ENCODE results near the gene ABCA4. TPM values are rescaled to one million over a fixed set of nuclear protein-coding genes. Genes with fewer than 3 reads are reported as not detected.

Gene ABCA4
- total RNA-seq, 2 donors from 2014 or later: not detected

DNA sequence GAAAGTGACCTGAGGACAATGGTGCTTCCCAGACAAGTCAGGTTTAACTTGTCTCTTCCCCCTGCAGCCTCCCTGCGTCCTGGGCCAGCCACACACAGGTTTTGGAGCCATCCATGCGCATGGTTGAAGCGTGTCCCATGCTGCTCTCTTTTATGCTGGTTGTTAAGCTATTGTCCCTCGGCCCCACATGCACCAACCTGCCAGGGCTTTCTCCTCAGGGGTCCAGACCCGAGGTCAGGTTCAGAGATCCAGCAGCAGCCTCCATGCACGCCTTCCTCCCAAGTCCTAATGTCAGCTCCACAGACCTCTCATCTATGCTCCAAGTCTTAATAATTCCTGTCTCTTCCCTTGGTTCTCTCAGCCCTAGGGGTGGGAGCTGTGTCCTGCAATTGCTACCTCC, 1.6 kb downstream of the ABCA4 start:
- DNase-seq (no peak), ATAC-seq (no peak)
- Mint-ChIP-seq H3K4me1 (no peaks in the 10 kb centered on the region), H3K36me3 (ENCODE audit: low read depth) (no peaks in the 10 kb centered on the region), H3K27me3 (peaks cover 35% of the 10 kb centered on the region), H3K27ac (no peak overlapping the region), H3K4me3 (no peak overlapping the region)
- H3K9me3 ChIP-seq (ENCODE audit: control insufficient read depth, low read length, poor library complexity, severe bottlenecking): no peaks in the 10 kb centered on the region

DNA sequence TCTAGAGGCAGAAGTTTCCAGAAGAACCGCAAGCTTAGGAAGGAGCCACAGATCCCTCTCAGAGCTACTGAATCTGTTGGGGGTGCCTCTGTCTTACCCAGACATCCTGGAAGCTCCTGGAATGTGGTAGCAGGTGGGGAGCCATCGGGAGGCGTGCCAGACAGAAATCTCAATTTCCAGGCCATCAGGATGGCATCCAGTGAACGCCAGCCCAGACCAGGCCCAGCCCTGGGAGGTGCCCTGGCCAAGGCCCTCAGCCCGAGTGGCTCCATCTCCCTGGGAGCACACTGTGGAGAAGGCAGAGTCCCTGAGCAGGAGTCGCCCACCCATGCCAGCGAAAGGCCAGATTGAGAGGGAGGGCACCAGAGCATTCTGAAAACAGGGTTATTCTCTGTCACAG, 2.5 kb downstream of the ABCA4 start:
- H3K27ac Mint-ChIP-seq: no peak overlapping the region
- ATAC-seq (no peak), DNase-seq (no peak)
- no peaks in the 10 kb centered on the region for H3K4me1 Mint-ChIP-seq
- no peaks in the 10 kb centered on the region for H3K9me3 ChIP-seq (ENCODE audit: control insufficient read depth, low read length, poor library complexity, severe bottlenecking)
- no peak overlapping the region for H3K4me3 Mint-ChIP-seq
- peaks cover 42% of the 10 kb centered on the region for H3K27me3 Mint-ChIP-seq
- no peaks in the 10 kb centered on the region for H3K36me3 Mint-ChIP-seq (ENCODE audit: low read depth)

DNA sequence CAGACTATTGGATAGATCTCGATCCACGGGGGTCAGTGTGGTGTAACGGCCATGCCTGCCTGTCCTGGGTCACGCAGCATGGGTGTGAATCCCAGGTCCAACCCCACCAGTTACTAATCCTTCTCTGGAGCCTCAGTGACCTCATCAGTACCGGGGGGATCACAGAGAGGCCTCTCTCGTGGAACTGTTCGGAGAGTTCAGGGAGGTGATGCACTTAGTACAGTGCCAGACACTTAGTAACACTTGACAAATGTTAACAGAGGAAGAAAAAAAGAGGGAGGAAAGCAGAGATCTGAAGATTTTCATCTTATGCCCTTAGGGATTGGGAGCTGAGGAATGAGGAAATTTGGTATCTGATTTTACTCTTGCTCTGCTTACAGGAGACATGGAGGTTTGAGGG, 2.9 kb downstream of the ABCA4 start:
- Mint-ChIP-seq H3K36me3 (ENCODE audit: low read depth) (no peaks in the 10 kb centered on the region), H3K4me1 (no peaks in the 10 kb centered on the region), H3K4me3 (no peak overlapping the region), H3K27ac (no peak overlapping the region), H3K27me3 (peaks cover 44% of the 10 kb centered on the region)
- no peak for ATAC-seq
- no peak for DNase-seq
- H3K9me3 ChIP-seq (ENCODE audit: control insufficient read depth, low read length, poor library complexity, severe bottlenecking): no peaks in the 10 kb centered on the region

DNA sequence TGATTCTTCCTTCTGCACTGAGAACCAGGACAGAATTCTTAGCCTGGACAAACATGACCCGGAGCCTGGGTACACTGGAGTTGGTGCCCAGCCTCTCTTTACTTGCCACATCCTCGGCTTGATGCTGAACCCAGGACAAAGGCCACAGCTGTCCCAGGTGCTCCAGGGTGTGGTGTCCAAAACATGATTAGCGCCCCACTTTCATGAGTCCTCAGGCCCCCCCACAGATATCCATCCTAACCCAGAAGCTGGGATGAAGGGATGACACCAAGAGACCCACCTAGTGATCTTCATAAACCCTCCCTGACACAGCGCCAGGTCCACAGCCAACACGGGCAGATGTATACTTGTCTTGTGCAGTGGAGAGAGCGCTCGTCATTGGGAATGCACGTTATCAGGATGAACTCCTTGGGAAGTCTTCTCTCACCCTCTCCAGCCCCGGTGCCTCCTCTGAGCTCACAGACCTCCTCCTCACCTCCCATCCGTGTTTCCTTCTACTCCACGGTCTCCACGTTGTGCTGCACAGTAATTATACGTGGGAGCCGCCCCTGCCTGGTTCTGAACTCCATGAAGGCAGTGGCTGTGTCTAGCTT, 3.6 kb downstream of the ABCA4 start:
- H3K9me3 ChIP-seq (ENCODE audit: control insufficient read depth, low read length, poor library complexity, severe bottlenecking): no peaks in the 10 kb centered on the region
- Mint-ChIP-seq H3K27ac (no peak overlapping the region), H3K4me1 (no peaks in the 10 kb centered on the region), H3K36me3 (ENCODE audit: low read depth) (no peaks in the 10 kb centered on the region), H3K4me3 (no peak overlapping the region), H3K27me3 (peaks cover 44% of the 10 kb centered on the region)
- DNase-seq (no peak), ATAC-seq (no peak)

DNA sequence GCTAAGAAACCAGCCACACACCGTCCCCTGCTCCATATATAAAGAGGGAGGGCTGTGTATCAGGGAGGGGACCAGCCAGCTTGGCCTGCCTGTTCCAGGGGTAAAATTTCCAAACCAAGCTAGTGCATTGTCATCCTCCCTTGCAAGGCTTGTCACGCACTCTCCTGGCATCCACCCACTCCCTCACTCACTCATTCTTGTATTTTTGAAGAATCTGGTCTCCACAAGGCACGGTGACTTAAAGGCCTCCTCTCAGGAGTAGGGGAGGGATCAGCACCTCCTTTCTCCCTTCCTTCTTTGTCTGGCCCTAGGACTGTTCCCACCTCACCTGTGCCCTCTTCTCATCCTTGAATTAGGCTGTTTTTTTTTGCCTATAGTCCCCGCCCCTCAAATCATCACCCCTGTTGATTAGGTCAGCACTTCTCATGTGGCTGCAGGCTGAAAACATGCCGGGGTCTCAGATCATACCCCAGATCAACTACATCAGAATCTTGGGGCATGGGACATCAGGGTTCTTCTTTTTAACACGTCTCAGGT, 5.0 kb downstream of the ABCA4 start:
- peaks cover 53% of the 10 kb centered on the region for H3K27me3 Mint-ChIP-seq
- H3K4me1 Mint-ChIP-seq: no peaks in the 10 kb centered on the region
- H3K27ac Mint-ChIP-seq: no peak overlapping the region
- H3K9me3 ChIP-seq (ENCODE audit: control insufficient read depth, low read length, poor library complexity, severe bottlenecking): no peaks in the 10 kb centered on the region
- DNase-seq (no peak), ATAC-seq (no peak)
- H3K36me3 Mint-ChIP-seq (ENCODE audit: low read depth): no peaks in the 10 kb centered on the region
- no peak overlapping the region for H3K4me3 Mint-ChIP-seq

DNA sequence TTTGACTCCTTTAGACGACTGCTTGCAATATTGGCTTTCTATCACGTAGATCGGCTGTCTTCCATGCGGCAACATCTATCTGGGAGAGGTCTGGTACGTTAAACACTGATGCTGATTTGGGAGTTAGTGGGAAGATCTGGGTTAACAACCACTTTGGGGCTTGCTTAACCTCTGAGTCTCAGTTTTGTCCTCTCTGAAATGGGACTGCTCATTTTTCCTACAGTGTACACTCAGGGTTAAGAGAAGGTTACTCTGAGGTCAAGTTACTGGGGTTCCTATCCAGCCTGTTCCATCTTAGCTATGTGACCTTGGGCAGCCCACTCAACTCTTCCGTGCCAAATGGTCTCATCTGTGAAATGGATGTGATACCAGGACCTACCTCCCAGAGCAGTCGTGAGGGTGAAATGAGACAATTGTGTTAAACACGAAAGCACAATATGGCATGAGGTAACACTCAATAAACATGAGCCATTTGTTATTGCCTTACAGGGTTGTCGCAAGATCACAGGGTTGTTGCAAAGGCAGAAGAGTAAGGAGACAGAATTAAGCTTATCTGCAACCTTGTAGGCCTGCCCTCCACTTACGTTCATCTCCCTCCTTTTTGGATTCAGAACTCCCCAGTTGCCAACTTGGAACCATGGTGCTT, 5.6 kb downstream of the ABCA4 start:
- Mint-ChIP-seq H3K27ac (no peak overlapping the region), H3K27me3 (peaks cover 53% of the 10 kb centered on the region), H3K36me3 (ENCODE audit: low read depth) (no peaks in the 10 kb centered on the region), H3K4me1 (no peaks in the 10 kb centered on the region), H3K4me3 (no peak overlapping the region)
- H3K9me3 ChIP-seq (ENCODE audit: control insufficient read depth, low read length, poor library complexity, severe bottlenecking): no peaks in the 10 kb centered on the region
- ATAC-seq: no peak
- no peak for DNase-seq

DNA sequence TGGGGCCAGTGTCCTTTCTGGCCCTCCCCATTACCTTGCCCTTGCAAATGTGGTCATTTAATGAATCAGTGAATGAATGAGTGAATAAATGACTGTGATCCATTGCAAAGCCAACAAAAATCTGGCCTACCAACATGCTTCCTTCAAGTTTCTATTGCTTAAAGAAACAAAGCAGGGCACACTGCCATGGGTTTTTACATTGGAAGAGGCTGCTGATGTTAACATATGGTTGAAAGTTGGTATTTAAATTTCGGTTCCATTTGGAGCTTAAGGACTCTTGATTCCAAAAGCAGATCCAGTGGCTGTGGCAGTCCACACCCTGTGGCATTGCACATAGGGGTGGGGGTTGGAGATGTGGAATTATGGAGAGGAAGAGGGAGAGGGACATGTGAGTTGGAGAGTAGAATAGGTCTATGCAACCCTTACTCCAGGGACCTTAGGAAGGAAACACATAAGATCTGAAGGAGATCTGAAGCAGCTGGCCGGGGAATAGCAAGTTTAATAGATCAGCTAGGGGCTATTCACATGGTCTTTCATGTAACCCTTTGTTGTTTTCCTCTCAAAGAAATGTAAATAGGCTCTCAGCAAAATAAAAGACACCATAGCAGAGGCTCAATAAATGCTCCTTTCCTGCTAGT, 7.2 kb downstream of the ABCA4 start:
- Mint-ChIP-seq H3K4me3 (no peak overlapping the region), H3K36me3 (ENCODE audit: low read depth) (no peaks in the 10 kb centered on the region), H3K4me1 (no peaks in the 10 kb centered on the region), H3K27me3 (peaks cover 52% of the 10 kb centered on the region), H3K27ac (no peak overlapping the region)
- no peak for ATAC-seq
- no peaks in the 10 kb centered on the region for H3K9me3 ChIP-seq (ENCODE audit: control insufficient read depth, low read length, poor library complexity, severe bottlenecking)
- no peak for DNase-seq

DNA sequence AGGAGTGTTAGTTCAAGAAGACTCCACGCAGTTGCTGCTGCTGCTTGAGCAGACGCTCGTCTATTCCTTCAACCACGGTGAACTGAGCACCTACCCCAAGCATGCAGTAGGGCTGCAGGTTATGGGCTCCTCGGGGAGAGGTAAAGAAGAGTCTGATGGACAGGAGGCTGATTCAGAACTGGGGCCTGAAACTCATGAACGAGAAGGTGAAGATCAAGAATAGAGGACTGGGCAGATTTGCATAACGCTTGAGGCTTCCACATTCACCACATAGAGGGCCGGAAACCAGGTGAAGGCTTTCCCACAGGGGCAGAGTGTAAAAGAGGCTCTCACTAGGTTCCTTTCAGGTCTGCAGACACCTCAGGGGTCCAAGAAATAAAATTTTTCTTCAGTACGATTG, 9.1 kb downstream of the ABCA4 start:
- Mint-ChIP-seq H3K27ac (no peak overlapping the region), H3K27me3 (peaks cover 49% of the 10 kb centered on the region), H3K4me3 (no peak overlapping the region), H3K36me3 (ENCODE audit: low read depth) (no peaks in the 10 kb centered on the region), H3K4me1 (no peaks in the 10 kb centered on the region)
- no peaks in the 10 kb centered on the region for H3K9me3 ChIP-seq (ENCODE audit: control insufficient read depth, low read length, poor library complexity, severe bottlenecking)
- DNase-seq (no peak), ATAC-seq (no peak)

DNA sequence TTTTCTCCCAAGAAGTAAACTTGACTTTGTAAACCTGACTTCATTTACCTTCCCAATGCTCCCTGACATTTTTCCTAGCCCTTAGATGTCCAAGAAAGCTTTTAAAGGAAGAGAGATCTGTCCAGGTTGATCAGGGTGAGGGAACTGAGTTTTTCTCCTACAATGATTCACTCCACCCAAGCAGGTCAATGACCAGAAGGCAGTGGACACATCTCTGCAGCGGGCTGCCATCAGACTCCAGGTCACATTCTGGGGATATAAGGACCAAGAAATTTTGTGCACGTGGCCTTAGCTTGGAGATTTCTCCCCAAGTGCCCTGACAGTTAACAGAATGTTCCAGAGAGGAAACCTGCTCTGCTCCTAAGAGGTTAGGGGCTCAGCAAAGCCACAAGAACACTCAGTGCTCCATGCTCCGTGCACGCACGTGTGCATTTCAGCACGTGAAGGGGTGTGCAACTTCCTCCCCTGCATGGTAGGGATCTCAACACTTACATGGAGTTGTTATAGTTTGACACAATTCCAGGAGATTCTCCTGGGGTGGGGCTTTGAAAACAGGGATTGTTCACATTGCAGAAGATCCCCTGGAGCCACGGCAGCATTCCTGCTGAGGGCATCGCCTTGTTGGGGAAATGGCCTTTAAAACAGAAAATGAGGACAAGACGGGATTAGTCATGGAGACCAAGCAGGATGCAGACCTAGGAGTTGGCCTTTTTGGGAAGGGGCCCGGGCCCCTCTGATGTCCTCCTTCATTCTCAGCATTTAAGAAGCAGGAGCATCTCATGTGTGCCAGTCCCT, 9.8 kb downstream of the ABCA4 start:
- Mint-ChIP-seq H3K4me3 (no peak overlapping the region), H3K27me3 (peaks cover 53% of the 10 kb centered on the region), H3K4me1 (no peaks in the 10 kb centered on the region), H3K36me3 (ENCODE audit: low read depth) (no peaks in the 10 kb centered on the region), H3K27ac (no peak overlapping the region)
- DNase-seq (no peak), ATAC-seq (no peak)
- H3K9me3 ChIP-seq (ENCODE audit: control insufficient read depth, low read length, poor library complexity, severe bottlenecking): no peaks in the 10 kb centered on the region

DNA sequence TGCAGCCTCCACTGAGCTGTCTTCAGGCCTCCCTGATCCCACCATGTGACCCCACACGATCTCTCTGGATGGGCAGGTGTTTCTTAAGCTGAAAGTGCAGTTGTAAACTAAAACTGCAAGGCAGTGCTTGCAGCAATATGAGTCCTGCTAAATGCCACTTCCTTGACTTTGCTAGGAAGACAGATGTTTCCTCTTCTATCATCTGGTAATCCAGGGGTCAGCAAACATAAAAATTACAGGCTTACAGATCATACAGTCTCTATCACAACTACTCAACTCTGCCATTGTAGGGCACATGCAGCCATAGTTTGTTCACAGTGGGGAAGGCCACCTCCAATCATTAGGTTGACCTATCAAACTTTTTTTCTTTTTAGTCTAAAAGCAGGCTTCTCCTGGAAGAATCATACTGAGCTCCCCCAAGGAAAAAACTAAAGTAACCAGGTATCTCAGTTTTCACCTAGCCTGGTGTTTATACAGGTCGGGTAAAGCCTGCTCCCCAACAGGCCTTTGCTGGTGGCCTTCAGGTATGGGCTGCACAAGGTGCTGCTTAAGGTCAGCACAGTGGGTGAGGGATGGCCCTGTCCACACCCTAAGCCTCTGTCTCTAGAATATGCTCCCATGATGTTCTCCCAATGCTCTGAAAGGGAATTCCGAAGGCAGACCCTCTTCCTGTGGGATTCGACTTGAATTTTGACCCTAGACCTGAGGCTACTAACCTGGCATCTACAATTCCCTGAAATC, 10.8 kb downstream of the ABCA4 start:
- H3K27me3 Mint-ChIP-seq: peaks cover 55% of the 10 kb centered on the region
- no peak overlapping the region for H3K4me3 Mint-ChIP-seq
- DNase-seq (no peak), ATAC-seq (no peak)
- H3K9me3 ChIP-seq (ENCODE audit: control insufficient read depth, low read length, poor library complexity, severe bottlenecking): no peaks in the 10 kb centered on the region
- H3K4me1 Mint-ChIP-seq: peaks cover 2% of the 10 kb centered on the region
- H3K36me3 Mint-ChIP-seq (ENCODE audit: low read depth): no peaks in the 10 kb centered on the region
- no peak overlapping the region for H3K27ac Mint-ChIP-seq

DNA sequence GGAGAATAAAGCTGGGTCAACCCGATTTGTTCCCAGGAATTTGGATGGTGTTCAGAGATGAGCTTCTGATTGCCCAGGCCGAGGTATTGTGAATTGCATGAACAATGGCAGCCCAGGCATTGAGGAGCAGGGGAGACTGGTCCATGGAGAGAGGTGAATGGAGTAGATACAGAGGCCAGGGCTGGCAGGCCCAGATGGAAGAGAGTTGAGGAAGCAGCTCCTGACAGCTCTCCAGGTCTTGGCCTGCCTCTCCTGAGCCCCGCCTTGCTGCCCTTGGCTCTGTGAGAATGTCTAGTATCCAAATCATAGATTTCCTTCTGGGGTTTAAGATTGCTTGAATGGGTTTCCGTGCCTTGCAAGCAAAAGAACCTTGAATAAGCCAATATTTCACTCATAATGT, 11.5 kb downstream of the ABCA4 start:
- Mint-ChIP-seq H3K4me3 (no peak overlapping the region), H3K27me3 (peaks cover 55% of the 10 kb centered on the region), H3K36me3 (ENCODE audit: low read depth) (no peaks in the 10 kb centered on the region), H3K27ac (no peak overlapping the region), H3K4me1 (peaks cover 4% of the 10 kb centered on the region)
- H3K9me3 ChIP-seq (ENCODE audit: control insufficient read depth, low read length, poor library complexity, severe bottlenecking): no peaks in the 10 kb centered on the region
- ATAC-seq (no peak), DNase-seq (no peak)

DNA sequence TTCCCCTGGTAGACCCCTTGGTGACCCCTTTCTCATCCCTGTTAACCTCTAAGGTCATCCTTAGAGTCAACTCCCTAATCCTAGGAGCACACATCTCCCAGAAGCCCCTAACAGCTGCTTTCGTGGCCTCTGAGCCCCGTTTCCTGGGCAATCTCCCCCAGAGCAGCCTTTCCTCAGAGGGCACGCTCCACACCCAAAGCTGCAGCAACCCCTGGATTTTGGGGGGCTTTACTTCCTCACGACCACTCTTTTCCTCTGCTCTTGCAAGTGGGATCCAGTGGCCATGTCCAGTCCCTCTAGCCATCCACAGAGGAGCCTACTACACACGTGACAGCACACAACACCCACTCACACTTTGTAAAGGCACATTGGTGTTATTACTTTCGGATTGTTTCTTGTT, 13.8 kb downstream of the ABCA4 start:
- H3K27ac Mint-ChIP-seq: no peak overlapping the region
- peaks cover 4% of the 10 kb centered on the region for H3K4me1 Mint-ChIP-seq
- ATAC-seq (no peak), DNase-seq (no peak)
- peaks cover 67% of the 10 kb centered on the region for H3K27me3 Mint-ChIP-seq
- H3K4me3 Mint-ChIP-seq: no peak overlapping the region
- H3K36me3 Mint-ChIP-seq (ENCODE audit: low read depth): no peaks in the 10 kb centered on the region
- no peaks in the 10 kb centered on the region for H3K9me3 ChIP-seq (ENCODE audit: control insufficient read depth, low read length, poor library complexity, severe bottlenecking)

DNA sequence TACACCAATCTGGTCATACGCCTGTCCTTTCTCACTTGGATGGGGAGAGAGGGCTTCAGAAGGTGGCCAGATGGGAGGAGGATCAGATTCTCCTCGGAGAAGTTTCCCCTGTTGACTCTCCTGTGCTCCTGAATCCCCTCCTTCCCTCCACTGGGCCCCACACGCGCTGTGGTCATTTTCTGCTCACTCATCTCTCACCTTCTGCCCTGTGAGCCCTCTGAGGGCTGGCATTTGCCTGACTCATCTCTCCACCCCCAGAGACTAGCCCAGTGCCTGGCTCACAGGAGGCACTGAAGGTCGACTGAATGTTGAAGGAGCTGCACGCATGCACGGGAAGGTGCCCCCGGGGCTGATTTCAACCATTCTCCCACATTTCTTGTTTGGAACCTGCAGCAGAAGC, 14.2 kb downstream of the ABCA4 start:
- H3K4me1 Mint-ChIP-seq: peaks cover 4% of the 10 kb centered on the region
- H3K27me3 Mint-ChIP-seq: peaks cover 69% of the 10 kb centered on the region
- H3K36me3 Mint-ChIP-seq (ENCODE audit: low read depth): no peaks in the 10 kb centered on the region
- no peak overlapping the region for H3K27ac Mint-ChIP-seq
- H3K9me3 ChIP-seq (ENCODE audit: control insufficient read depth, low read length, poor library complexity, severe bottlenecking): no peaks in the 10 kb centered on the region
- ATAC-seq (no peak), DNase-seq (no peak)
- no peak overlapping the region for H3K4me3 Mint-ChIP-seq

Data from T-helper 17 cell (primary cell).